Stimulated activated CD4-positive, alpha-beta T cell treated with anti-CD3 and anti-CD28 coated beads, Interleukin-4, amount 100 ng/mL, for 24 hours (primary cell): ENCODE measurements around the gene LOXHD1.

Experiments
- DNase-seq: peaks from one replicate; pipeline ENCODE4 v3.0.0-alpha.2; 2020

Gene LOXHD1

DNA sequence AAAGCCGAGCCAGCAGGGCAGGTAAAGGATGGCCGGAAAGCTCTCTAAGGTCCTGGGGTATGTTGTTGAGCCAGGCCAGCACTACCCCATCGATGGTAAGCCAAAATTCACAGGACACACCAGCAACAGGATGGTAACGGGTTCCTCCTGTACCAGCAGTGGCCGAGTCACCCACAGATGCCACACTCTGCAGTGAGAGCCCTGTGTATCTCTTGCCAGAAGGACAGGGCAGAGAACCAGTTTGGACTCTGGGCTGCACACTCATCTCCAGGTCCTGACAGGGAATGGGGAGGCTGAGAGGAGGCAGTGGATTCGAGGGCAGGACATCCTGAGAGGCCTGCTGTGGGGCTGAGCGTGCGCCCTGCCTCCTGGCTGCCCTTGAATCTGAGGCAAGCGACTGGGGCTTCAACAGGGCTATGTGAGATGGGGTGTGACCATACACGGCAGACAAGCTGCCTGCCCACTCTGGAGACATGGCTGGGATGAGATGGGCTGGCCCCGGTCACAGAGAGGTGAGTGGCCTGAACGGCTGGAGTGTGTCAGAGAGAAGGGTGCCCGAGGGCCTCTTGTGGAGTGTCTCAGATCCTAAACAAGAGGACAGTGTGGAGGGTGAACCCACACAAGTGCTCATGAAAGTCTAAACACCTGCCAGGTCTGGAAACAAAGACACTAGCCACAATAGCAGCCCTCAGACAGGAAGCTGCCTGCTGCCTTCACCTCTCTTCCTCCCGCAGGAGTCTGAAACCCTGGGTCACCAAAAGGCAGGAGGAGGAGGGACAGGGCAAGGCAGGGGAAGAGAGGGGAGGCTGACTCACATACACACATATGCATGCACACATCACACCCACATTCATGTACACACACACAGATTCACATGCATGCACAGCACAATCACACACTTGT lies 182.3 kb downstream of the LOXHD1 start:
- no peak for DNase-seq

DNA sequence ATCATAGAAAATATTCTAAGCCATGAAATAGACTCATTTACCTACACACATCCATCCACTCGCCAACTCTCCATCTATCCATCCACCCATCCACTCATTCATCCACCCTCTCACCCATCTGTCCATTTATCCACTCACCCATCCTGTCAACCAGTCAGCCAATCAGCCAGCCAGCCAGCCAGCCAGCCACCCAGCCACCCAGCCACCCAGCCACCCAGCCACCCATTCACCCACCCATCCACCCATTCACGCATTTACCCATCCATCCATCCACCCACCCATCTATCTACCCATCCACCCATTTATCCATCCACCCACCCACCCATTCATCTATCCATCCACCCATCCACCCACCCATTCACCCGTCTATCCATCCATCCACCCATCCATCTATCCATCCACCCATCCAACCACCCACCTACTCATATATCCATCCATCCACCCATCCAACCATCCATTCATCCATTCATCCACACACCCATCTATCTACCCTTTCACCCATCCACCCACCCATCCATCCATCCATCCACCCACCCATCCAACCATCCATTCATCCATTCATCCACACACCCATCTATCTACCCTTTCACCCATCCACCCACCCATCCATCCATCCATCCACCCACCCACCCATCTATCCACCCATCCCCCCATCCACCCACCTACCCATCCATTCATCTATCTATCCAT lies 185.1 kb downstream of the LOXHD1 start:
- DNase-seq = no peak

- no peak for DNase-seq
Observed at GRCh38 chr18:46470714-46471113, 186.3 kb downstream of the LOXHD1 start.

DNA sequence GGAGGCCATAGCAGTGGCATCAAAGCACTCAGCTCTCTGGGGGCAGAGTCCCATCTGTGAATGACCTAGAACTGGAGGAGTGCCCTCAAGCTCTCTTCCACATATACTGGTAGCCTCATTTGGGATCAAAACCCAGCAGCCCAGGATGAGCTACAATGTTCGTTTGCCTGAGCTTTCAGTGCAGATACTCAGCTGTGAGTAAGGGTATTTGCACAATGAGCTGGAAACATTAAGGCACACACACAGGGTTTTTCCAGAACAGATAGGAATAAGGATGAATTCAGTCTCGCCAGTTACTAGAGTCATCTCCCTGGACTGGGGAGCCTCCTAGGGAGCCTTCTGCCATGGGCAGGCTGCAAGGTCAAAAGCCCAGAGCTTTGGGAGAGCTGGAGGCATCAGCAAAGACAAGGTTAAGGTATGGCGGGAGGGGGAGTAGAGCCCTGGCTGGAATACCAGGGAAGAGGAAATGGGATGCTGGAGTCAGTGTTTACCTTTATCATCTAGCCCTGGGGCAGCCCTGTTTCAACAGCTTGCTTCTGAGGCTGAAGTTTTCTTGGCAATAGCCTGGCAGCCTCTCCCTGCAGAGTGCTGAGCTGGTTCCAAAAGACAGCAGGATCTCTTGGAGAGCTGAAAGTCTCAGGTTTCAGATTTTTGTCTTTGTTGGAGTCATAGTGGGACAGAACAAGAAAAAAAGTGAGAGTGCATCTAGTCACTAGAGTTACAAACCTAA lies 187.7 kb downstream of the LOXHD1 start:
- DNase-seq = no peak

GRCh38 chr18:46468426-46469180 lies 188.4 kb downstream of the LOXHD1 start:
- no peak for DNase-seq

- DNase-seq = no peak
Observed at GRCh38 chr18:46466234-46467160, 190.5 kb downstream of the LOXHD1 start.

GRCh38 chr18:46464926-46465655 lies 191.9 kb downstream of the LOXHD1 start:
- DNase-seq = no peak

- DNase-seq = no peak
Observed at GRCh38 chr18:46462523-46462922, 194.5 kb downstream of the LOXHD1 start.

DNA sequence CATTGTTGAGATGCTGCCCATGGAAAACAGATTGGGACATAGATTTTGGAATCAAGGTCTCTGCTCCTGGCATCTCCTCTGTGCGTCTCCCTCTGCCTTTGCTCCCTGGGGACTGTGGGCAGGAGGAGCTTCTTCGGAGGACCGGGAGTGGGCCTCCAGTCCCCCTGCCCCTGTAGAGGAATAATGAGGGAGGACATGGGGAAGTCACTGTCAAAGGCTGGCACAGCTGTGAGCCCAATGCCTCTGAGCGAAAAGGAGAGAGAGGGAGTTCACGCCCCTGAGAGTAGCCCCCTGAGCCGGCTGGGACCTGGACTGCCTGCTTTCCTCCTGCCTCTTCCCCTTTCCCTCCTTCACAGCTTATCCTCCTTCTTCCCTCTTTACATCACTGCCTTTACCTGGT lies 195.0 kb downstream of the LOXHD1 start:
- no peak for DNase-seq

- DNase-seq = no peak
Observed at GRCh38 chr18:46460754-46461153, 196.3 kb downstream of the LOXHD1 start.

- no peak for DNase-seq
Observed at GRCh38 chr18:46459789-46460455, 197.1 kb downstream of the LOXHD1 start.

DNA sequence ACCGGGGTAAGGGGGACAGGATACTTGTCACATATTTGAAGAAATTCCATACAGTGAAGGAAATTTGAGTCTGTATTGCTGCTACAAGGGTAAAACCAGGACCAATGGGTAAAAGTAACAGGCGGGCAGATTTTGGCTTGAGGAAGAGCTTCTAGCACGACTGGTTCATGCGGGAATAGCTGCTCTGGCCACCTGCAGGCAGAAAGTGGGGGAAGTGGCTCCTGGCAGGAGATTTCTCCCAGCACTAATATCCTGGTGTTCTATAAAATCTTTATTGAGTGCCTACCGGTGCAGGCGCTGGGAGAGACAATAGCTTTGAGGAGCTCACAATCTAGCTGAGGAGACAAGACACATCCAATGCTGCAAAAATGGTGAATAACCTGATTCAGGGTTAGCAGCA lies 198.5 kb downstream of the LOXHD1 start:
- DNase-seq = no peak

DNA sequence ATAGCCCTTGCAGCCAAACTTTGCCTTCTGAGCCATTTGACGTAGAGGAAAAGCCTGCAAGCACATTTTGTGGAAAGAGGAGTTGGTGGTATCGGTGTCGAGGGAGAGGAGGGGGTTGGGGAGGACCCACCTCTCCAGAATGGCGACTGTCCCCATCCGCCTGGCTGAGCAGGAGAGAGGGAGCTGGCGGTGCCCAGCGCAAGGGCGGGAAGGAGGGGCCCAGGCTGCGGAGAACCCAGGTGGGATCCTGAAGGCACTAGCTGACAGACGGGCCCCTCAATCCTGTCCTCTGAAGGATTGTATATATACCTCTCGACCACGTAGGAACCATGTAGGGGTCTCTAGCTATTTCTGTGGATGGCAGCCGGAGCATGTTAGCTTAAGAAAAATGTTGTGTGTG lies 200.3 kb downstream of the LOXHD1 start:
- no peak for DNase-seq

DNA sequence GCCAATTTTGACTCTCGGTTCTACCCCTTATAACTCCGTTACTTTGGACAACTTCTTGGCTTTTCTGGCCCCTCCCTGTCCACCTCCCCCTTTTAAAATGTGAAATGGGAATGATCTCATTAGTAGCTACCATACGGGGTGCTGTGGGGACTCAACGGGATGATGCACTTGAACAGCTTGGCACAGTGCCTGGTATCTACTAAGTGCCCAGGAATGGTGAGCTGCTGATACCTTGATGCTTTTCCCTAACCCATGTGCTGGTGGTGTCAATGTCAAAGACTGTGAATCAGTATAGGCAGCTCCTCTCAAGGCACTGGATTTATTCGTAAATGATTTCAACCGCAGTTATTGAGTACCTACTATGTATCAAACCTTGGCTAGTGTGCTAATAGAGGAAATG lies 204.2 kb downstream of the LOXHD1 start:
- DNase-seq = no peak

DNA sequence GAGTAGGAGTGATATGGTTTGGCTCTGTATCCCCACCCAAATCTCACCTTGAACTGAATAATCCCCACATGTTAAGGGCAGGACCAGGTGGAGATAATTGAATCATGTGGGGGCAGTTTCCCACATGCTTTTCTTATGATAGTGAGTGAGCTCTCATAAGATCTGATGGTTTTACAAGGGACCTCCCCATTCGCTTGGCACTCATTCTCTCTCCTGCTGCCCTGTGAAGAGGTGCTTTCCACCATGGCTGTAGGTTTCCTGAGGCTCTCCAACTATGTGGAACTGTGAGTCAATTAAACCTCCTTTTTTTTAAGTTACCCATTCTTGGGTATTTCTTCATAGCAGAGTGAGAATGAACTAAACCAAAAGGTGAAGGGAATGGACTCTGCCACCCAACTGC lies 207.5 kb downstream of the LOXHD1 start:
- DNase-seq = no peak

GRCh38 chr18:46449033-46449432 lies 208.0 kb downstream of the LOXHD1 start:
- DNase-seq = no peak

DNA sequence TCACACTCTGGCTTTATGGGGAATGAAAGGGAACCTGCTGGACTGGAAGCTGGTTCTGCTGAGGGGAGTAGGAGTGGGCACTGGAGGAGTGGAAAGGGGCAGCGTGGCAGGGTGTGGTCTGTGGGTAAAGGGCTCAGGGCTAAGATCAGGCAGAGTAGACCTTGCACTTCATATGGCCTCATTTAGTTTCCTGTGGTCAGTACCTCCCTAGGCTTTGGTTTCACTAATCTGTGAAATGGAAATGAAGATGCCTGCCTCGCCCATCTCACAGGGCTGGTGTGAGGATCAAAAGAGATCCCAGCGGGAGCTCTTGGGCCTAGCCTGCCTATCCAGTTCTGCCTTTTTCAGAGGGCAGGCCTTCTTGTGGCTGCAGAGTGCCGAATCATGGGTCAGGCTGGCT lies 208.7 kb downstream of the LOXHD1 start:
- no peak for DNase-seq

DNA sequence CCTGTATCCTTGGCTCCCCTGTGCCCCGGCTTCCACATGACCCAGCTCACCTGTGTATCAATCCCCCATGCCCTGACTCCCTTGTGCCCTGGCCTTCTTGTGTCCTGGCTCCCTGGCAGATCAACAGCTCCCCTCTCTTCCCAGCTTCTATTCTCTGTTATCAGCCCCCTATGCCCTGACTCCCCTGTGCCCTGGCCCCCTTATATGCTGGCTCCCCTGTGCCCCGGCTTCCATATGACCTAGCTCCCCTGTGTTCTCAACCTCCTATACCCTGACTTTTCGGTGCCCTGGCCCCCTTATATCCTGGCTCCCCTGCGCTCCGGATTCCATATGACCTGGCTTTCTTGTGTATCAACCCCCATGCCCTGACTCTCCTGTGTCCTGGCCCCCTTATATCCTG lies 209.2 kb downstream of the LOXHD1 start:
- no peak for DNase-seq

GRCh38 chr18:46447323-46447722 lies 209.7 kb downstream of the LOXHD1 start:
- no peak for DNase-seq

GRCh38 chr18:46445522-46446313 lies 211.3 kb downstream of the LOXHD1 start:
- no peak for DNase-seq
